Fibroblast of lung (primary cell): ENCODE data around the gene A2M. TPM values are rescaled to one million over a fixed set of nuclear protein-coding genes. Genes with fewer than 3 reads are reported as not detected.

Source experiments
- DNase-seq, 2 donors: peaks; one replicate each; pipeline versions ENCODE4 v3.0.0 to v3.0.0-alpha.2; 2010; ENCODE audit warnings: low read depth in 2 of 2
- H2AFZ ChIP-seq: 2 replicates; pipeline ENCODE4 v1.5.1; 2012; ENCODE audit warnings: low read length, control low read depth, inconsistent platforms
- H3K27ac ChIP-seq: 2 replicates; pipeline ENCODE4 v1.5.1; 2011; ENCODE audit warnings: low read length, control low read depth; ENCODE audit not compliant: insufficient read depth
- H3K27me3 ChIP-seq: 2 replicates; pipeline ENCODE4 v1.5.1; 2011; ENCODE audit warnings: mild to moderate bottlenecking, low read length; ENCODE audit not compliant: control insufficient read depth, insufficient read depth
- H3K36me3 ChIP-seq: 2 replicates; pipeline ENCODE4 v1.5.1; 2011; ENCODE audit warnings: low read length; ENCODE audit not compliant: control insufficient read depth, insufficient read depth
- H3K4me1 ChIP-seq: 2 replicates; pipeline ENCODE4 v1.5.1; 2011; ENCODE audit warnings: low read length; ENCODE audit not compliant: control insufficient read depth, insufficient read depth; ENCODE audit errors: extremely low read depth
- H3K4me2 ChIP-seq: 2 replicates; pipeline ENCODE4 v1.5.1; 2011; ENCODE audit warnings: low read length, control low read depth; ENCODE audit not compliant: insufficient read depth; ENCODE audit errors: extremely low read depth
- H3K4me3 ChIP-seq, 4 experiments: fragments of 200-600 bp in 1 of 4; sonication (generic) in 1 of 4; replicated peaks in 1 of 4; 2 replicates each; pipeline ENCODE4 v1.5.1; 2011 to 2016; ENCODE audit warnings: low read length in 4 of 4, low read depth in 3 of 4, mild to moderate bottlenecking in 3 of 4, control low read depth in 2 of 4, inconsistent platforms in 1 of 4, mixed read lengths in 1 of 4; ENCODE audit not compliant: insufficient read depth in 1 of 4; ENCODE audit errors: control extremely low read depth in 1 of 4
- H3K79me2 ChIP-seq: 2 replicates; pipeline ENCODE4 v1.5.1; 2012; ENCODE audit warnings: mild to moderate bottlenecking, low read length, inconsistent platforms; ENCODE audit not compliant: control insufficient read depth, insufficient read depth
- H3K9ac ChIP-seq: 2 replicates; pipeline ENCODE4 v1.5.1; 2011; ENCODE audit warnings: mild to moderate bottlenecking, low read length, control low read depth; ENCODE audit not compliant: insufficient read depth
- H3K9me3 ChIP-seq: 2 replicates; pipeline ENCODE4 v1.5.1; 2012; ENCODE audit warnings: low read depth, low read length; ENCODE audit not compliant: control insufficient read depth, insufficient read depth
- H4K20me1 ChIP-seq: 2 replicates; pipeline ENCODE4 v1.5.1; 2011; ENCODE audit warnings: low read length; ENCODE audit not compliant: control insufficient read depth, insufficient read depth; ENCODE audit errors: extremely low read depth
- EZH2 ChIP-seq: IDR thresholded peaks from 2 replicates; pipeline ENCODE4 v1.5.1; 2012; ENCODE audit warnings: low read length, control low read depth, mild to moderate bottlenecking; ENCODE audit errors: missing control alignments
- polyA plus RNA-seq, 2 donors: library from polyadenylated mRNA; depleted of rRNA in 1 of 2; stranded (reverse) in 1 of 2; unstranded in 1 of 2; fragments of >200 nt; gene quantifications; 2 replicates each; pipeline ENCODE4 v1.2.1, GENCODE V29; 2011 to 2012; ENCODE audit warnings: missing spikeins in 1 of 2
- total RNA-seq: library from RNA; depleted of rRNA; stranded (reverse); fragments of >200 nt; gene quantifications from 2 replicates; pipeline ENCODE4 v1.2.1, GENCODE V29; 2014
- TF ChIP-seq, protein P1 (sequence below), 2 donors: IDR thresholded peaks in 1 of 2; conservative IDR thresholded peaks in 1 of 2; 1 replicate in 1 of 2; 2 replicates in 1 of 2; pipeline ENCODE4 v1.5.1; 2011 to 2012; ENCODE audit warnings: low read length in 2 of 2, control low read depth in 1 of 2, inconsistent platforms in 1 of 2, low read depth in 1 of 2, mild to moderate bottlenecking in 1 of 2

Gene A2M
- total and polyA plus RNA-seq, 2 donors (not counting 1 experiment from before 2014, with no cell fraction given) = 95.0 to 300 TPM

DNA sequence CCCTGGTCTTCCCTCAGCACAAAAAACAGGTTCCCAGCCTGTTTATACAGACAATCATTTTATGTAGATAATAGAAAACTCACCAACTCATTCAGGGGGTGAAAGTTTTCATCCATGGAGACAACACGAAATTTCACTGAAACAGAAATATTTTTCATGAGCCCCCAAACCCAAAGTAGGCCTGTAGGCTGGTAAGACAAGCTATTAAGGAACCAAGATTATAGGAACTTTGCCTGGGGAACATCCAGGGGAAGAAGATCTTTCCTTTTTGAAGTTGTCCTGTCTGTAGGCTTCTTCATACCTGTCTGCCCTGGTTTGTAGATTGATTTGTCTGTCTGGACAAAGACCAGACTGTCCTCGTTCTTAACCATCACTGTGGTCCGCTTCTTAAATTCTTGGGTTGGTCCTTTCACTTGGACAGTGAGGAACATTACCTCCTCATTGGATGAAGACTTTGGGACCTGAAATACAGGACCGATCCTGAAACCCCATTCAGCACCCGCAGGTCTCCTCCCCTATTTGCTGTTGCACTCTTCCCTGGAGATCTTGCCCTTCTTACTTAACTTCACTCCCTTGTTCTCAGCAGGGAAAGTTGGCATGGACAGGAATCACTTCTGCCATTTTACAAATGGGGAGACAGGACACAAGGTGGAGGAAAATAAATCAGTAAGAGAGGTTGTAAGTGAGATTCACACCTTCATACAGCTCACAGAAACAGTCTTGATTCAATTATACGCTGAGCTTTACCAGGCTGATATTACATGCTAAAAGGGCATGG is 3.5 kb downstream of the A2M start:
- Histone ChIP-seq H3K4me3 (peak overlapping the region in 1 of 4 experiments; percentile 65), H2AFZ (no peak overlapping the region), H4K20me1 (no peaks in the 10 kb centered on the region), H3K27ac (no peak overlapping the region), H3K27me3 (no peaks in the 10 kb centered on the region), H3K36me3 (no peaks in the 10 kb centered on the region), H3K9ac (no peak overlapping the region), H3K79me2 (no peaks in the 10 kb centered on the region), H3K4me1 (peaks cover 2% of the 10 kb centered on the region), H3K9me3 (no peaks in the 10 kb centered on the region), H3K4me2 (no peak overlapping the region)
- no peak for DNase-seq
- no peak for TF ChIP-seq EZH2
- TF ChIP-seq, protein P1, sequence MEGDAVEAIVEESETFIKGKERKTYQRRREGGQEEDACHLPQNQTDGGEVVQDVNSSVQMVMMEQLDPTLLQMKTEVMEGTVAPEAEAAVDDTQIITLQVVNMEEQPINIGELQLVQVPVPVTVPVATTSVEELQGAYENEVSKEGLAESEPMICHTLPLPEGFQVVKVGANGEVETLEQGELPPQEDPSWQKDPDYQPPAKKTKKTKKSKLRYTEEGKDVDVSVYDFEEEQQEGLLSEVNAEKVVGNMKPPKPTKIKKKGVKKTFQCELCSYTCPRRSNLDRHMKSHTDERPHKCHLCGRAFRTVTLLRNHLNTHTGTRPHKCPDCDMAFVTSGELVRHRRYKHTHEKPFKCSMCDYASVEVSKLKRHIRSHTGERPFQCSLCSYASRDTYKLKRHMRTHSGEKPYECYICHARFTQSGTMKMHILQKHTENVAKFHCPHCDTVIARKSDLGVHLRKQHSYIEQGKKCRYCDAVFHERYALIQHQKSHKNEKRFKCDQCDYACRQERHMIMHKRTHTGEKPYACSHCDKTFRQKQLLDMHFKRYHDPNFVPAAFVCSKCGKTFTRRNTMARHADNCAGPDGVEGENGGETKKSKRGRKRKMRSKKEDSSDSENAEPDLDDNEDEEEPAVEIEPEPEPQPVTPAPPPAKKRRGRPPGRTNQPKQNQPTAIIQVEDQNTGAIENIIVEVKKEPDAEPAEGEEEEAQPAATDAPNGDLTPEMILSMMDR (conservative IDR thresholded peaks at IDR 0.05 in 1 of 2, IDR thresholded peaks at IDR 0.05 in 1 of 2; ENCODE audit: low read depth in 1 of 2, low read length in 2 of 2) = no peak

DNA sequence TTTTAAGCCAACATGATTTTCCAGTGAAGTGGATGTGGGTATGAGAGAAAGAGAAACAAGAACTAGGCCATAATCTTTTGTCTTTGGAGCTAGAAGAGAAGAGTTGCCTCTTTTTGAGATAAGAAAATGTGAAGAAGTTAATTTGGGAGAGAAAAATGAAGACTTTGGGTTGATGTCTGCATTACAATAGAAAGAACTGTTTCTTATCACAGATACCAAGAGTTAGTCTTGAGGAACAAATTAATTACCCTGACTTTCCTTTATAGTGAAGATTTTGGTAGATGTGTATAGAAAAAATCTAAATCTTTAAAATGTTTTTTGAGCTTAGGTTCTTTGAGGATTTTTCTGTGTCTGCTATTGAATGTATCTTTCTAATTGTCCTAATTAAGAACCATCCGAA is 4.2 kb downstream of the A2M start:
- Histone ChIP-seq H3K27me3 (no peaks in the 10 kb centered on the region), H3K79me2 (no peaks in the 10 kb centered on the region), H4K20me1 (no peaks in the 10 kb centered on the region), H2AFZ (no peak overlapping the region), H3K4me3 (no peak overlapping the region), H3K4me1 (peaks cover 2% of the 10 kb centered on the region), H3K36me3 (no peaks in the 10 kb centered on the region), H3K4me2 (no peak overlapping the region), H3K9ac (no peak overlapping the region), H3K9me3 (no peaks in the 10 kb centered on the region), H3K27ac (no peak overlapping the region)
- TF ChIP-seq, protein P1 (conservative IDR thresholded peaks at IDR 0.05 in 1 of 2, IDR thresholded peaks at IDR 0.05 in 1 of 2; ENCODE audit: low read depth in 1 of 2, low read length in 2 of 2) = no peak
- no peak for TF ChIP-seq EZH2
- DNase-seq = no peak

DNA sequence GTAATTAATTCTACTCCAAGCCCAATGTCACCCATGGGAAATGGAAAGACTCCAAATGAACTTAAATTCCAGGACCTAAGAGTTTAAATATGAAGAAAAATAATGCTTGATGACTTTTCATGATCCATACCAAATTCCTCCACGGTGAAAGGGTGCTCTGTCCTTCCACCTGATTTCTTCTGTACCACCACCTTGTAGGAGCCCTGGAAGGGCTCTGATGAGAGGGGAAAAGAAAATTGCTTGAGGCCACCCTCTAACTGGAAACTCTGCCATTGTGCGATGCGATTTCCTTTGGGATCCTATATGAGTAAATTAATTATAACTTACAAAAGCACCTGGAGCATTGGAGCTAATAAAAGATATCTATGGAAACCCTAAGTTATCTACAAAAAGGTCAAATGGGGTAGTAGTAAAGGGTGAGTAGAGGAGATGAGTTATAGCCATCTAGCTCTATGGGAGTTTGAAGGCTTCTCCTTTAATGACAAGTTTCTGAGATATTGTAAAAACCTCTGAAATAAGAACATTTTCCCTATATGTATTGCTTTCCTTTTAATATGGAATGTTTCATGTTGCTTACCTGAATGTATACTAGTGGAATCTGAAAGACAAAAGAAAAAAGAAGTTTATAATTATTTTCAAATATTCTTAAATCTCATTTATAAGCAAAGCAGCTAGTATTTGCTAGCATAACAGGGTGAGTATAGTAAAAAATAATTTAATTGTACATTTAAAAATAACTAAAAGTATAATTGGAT is 5.8 kb downstream of the A2M start:
- H3K27ac ChIP-seq = no peak overlapping the region
- no peak overlapping the region for H2AFZ ChIP-seq
- H3K4me1 ChIP-seq = no peaks in the 10 kb centered on the region
- no peaks in the 10 kb centered on the region for H4K20me1 ChIP-seq
- no peak for TF ChIP-seq EZH2
- TF ChIP-seq, protein P1 (conservative IDR thresholded peaks at IDR 0.05 in 1 of 2, IDR thresholded peaks at IDR 0.05 in 1 of 2; ENCODE audit: low read depth in 1 of 2, low read length in 2 of 2) = no peak
- no peak overlapping the region for H3K4me3 ChIP-seq
- H3K36me3 ChIP-seq = no peaks in the 10 kb centered on the region
- H3K4me2 ChIP-seq = no peak overlapping the region
- no peak overlapping the region for H3K9ac ChIP-seq
- no peaks in the 10 kb centered on the region for H3K79me2 ChIP-seq
- no peaks in the 10 kb centered on the region for H3K9me3 ChIP-seq
- DNase-seq = no peak
- H3K27me3 ChIP-seq = no peaks in the 10 kb centered on the region
